HepG2 (cell line): ENCODE measurements around the gene GNMT. TPM values are rescaled to one million over a fixed set of nuclear protein-coding genes. Genes with fewer than 3 reads are reported as not detected.

ENCODE experiments used
- CBX1 ChIP-seq: IDR thresholded peaks from one replicate; pipeline ENCODE4 v1.6.1; 2016; ENCODE audit warnings: antibody characterized with exemption, low read depth
- GATA4 ChIP-seq: sonication (generic); IDR thresholded peaks from 2 replicates; pipeline ENCODE4 v1.6.1; 2016; ENCODE audit warnings: antibody characterized with exemption, low read depth, borderline replicate concordance
- HMG20B ChIP-seq: conservative IDR thresholded peaks from 2 replicates; pipeline ENCODE4 v1.6.1; 2016; ENCODE audit warnings: missing genetic modification reagents, missing compliant biosample characterization
- HMGXB3 ChIP-seq: sonication (generic); formaldehyde crosslinking; IDR thresholded peaks from 2 replicates; pipeline ENCODE4 v1.4.0; 2020; ENCODE audit warnings: missing genetic modification reagents, borderline replicate concordance
- MATR3 ChIP-seq: sonication (generic); formaldehyde crosslinking; IDR thresholded peaks from 2 replicates; pipeline ENCODE4 v1.4.0; 2020; ENCODE audit warnings: missing genetic modification reagents
- MBD4 ChIP-seq: IDR thresholded peaks from 2 replicates; pipeline ENCODE4 v1.6.1; 2012; ENCODE audit warnings: low read length, inconsistent platforms, borderline replicate concordance
- MIER2 ChIP-seq: IDR thresholded peaks from 2 replicates; pipeline ENCODE4 v1.6.1; 2016; ENCODE audit warnings: missing biosample characterization, missing genetic modification reagents
- RBAK ChIP-seq: sonication (generic); formaldehyde crosslinking; IDR thresholded peaks from 2 replicates; pipeline ENCODE4 v1.5.1; 2020; ENCODE audit warnings: mild to moderate bottlenecking, missing genetic modification reagents
- SMAD3 ChIP-seq: sonication (generic); formaldehyde crosslinking; IDR thresholded peaks from 2 replicates; pipeline ENCODE4 v1.4.0; 2020; ENCODE audit warnings: missing genetic modification reagents
- SRSF9 ChIP-seq: fragments of 200-400 bp; formaldehyde crosslinking; IDR thresholded peaks from 2 replicates; pipeline ENCODE4 v1.6.1; 2018; ENCODE audit warnings: borderline replicate concordance, mild to moderate bottlenecking, low read depth, low read length; ENCODE audit not compliant: insufficient read depth, poor library complexity, severe bottlenecking
- TBX2 ChIP-seq: sonication (generic); formaldehyde crosslinking; IDR thresholded peaks from 2 replicates; pipeline ENCODE4 v1.5.0; 2020; ENCODE audit warnings: missing genetic modification reagents, mild to moderate bottlenecking, borderline replicate concordance
- TCF12 ChIP-seq, 2 experiments: fragments of 450-650 bp in 1 of 2; sonication (generic) in 1 of 2; formaldehyde crosslinking in 1 of 2; IDR thresholded peaks; 2 replicates each; pipeline versions ENCODE4 v1.6.1 to v1.8.0; 2017 to 2022; ENCODE audit warnings: antibody characterized with exemption in 1 of 2, mild to moderate bottlenecking in 1 of 2, missing genetic modification reagents in 1 of 2, moderate library complexity in 1 of 2
- TIGD3 ChIP-seq: sonication (generic); formaldehyde crosslinking; IDR thresholded peaks from 2 replicates; pipeline ENCODE4 v1.5.1; 2020; ENCODE audit warnings: mild to moderate bottlenecking, missing genetic modification reagents, borderline replicate concordance
- TP53 ChIP-seq: sonication (generic); formaldehyde crosslinking; conservative IDR thresholded peaks from 2 replicates; pipeline ENCODE4 v1.4.0; 2020; ENCODE audit warnings: missing genetic modification reagents
- WIZ ChIP-seq: sonication (generic); formaldehyde crosslinking; IDR thresholded peaks from 2 replicates; pipeline ENCODE4 v1.5.1; 2020; ENCODE audit warnings: mild to moderate bottlenecking, missing genetic modification reagents
- ZFP37 ChIP-seq: sonication (generic); formaldehyde crosslinking; IDR thresholded peaks from 2 replicates; pipeline ENCODE4 v1.4.0; 2020; ENCODE audit warnings: missing genetic modification reagents, borderline replicate concordance
- ZFP91 ChIP-seq: sonication (generic); formaldehyde crosslinking; IDR thresholded peaks from 2 replicates; pipeline ENCODE4 v1.9.0; 2022; ENCODE audit warnings: missing genetic modification reagents, mild to moderate bottlenecking, borderline replicate concordance
- ZFY ChIP-seq: sonication (generic); formaldehyde crosslinking; IDR thresholded peaks from 2 replicates; pipeline ENCODE4 v1.4.0; 2020; ENCODE audit warnings: missing genetic modification reagents
- ZNF629 ChIP-seq: sonication (generic); formaldehyde crosslinking; conservative IDR thresholded peaks from 2 replicates; pipeline ENCODE4 v1.5.0; 2020; ENCODE audit warnings: missing genetic modification reagents
- ZNF749 ChIP-seq: sonication (generic); formaldehyde crosslinking; IDR thresholded peaks from 2 replicates; pipeline ENCODE4 v1.8.0; 2022; ENCODE audit warnings: mild to moderate bottlenecking, missing genetic modification reagents, moderate library complexity, borderline replicate concordance
- ZSCAN31 ChIP-seq: sonication (generic); formaldehyde crosslinking; IDR thresholded peaks from 2 replicates; pipeline ENCODE4 v1.5.0; 2020; ENCODE audit warnings: low read depth, mild to moderate bottlenecking, missing genetic modification reagents
- polyA plus RNA-seq, 8 experiments: library from polyadenylated mRNA; depleted of rRNA in 3 of 8; stranded (reverse) in 7 of 8; unstranded in 1 of 8; fragments of >200 nt; fragmentation: Illumina TruSeq in 4 of 8; extraction: Trizol in 4 of 8; gene quantifications; 2 replicates each; pipeline versions ENCODE4 v1.2.1 to v1.2.3, GENCODE V29; 2011 to 2016; ENCODE audit warnings: low read depth in 4 of 8, missing spikeins in 1 of 8, mixed read lengths in 1 of 8; ENCODE audit not compliant: insufficient read depth in 1 of 8
- total RNA-seq, 5 experiments: library from RNA; depleted of rRNA; stranded (reverse); fragments of >200 nt; fragmentation: Illumina TruSeq; extraction: Trizol; gene quantifications; 2 replicates each; pipeline ENCODE4 v1.2.3, GENCODE V29; 2016; ENCODE audit warnings: low read depth in 1 of 5

GNMT gene
- total and polyA plus RNA-seq, 2 of the 13 experiments (the other 11 are each of a cell fraction or from before 2014, with no cell fraction given): 2.8 to 7.0 TPM

- TF ChIP-seq ZFP91 (CRISPR knock-in tag): peak; percentile 82
- TF ChIP-seq HMG20B (CRISPR knock-in tag): 0 out of 2 replicates have a peak, but pooled peaks have one; percentile 35
- TF ChIP-seq CBX1: no peak
- TF ChIP-seq ZFY (CRISPR knock-in tag): peak; percentile 91
- no peak; the same call in 1 of the 2 replicates for TF ChIP-seq ZNF749
- peak; percentile 80; the same call in 1 of the 2 replicates for TF ChIP-seq GATA4
- peak; percentile 90 for TF ChIP-seq TP53 (CRISPR knock-in tag)
- TF ChIP-seq MATR3 (CRISPR knock-in tag): no peak
- TF ChIP-seq ZNF629 (CRISPR knock-in tag): peak; percentile 28; the same call in 1 of the 2 replicates
- TF ChIP-seq WIZ (CRISPR knock-in tag): no peak
- TF ChIP-seq HMGXB3 (CRISPR knock-in tag): 0 out of 2 replicates have a peak, but pooled peaks have one; percentile 18
- TF ChIP-seq MIER2 (CRISPR knock-in tag): 0 out of 2 replicates have a peak, but pooled peaks have one; percentile 59
- TF ChIP-seq TIGD3: no peak; the same call in 1 of the 2 replicates
- no peak for TF ChIP-seq TCF12 (IDR thresholded peaks at IDR 0.05)
- TF ChIP-seq TCF12 (CRISPR knock-in tag; IDR thresholded peaks at IDR 0.05): 0 out of 2 replicates have a peak, but pooled peaks have one; percentile 64
- TF ChIP-seq SRSF9: no peak
- TF ChIP-seq RBAK: 0 out of 2 replicates have a peak, but pooled peaks have one; percentile 53
- peak; percentile 82 for TF ChIP-seq ZSCAN31 (CRISPR knock-in tag)
- no peak for TF ChIP-seq MBD4
- TF ChIP-seq SMAD3 (CRISPR knock-in tag): peak; percentile 22; the same call in 1 of the 2 replicates
- TF ChIP-seq ZFP37 (CRISPR knock-in tag): no peak
- TF ChIP-seq TBX2 (CRISPR knock-in tag): peak; percentile 59; the same call in 1 of the 2 replicates
Observed at GRCh38 chr6:42984001-42984923, 23.7 kb downstream of the GNMT start, which contains the start of gene PPP2R5D (continued).
